Osteocyte (in vitro differentiated cells): ENCODE measurements around the gene CDH4. TPM values are rescaled to one million over a fixed set of nuclear protein-coding genes. Genes with fewer than 3 reads are reported as not detected.

ENCODE experiments used
- DNase-seq: peaks from one replicate; pipeline ENCODE4 v3.0.0; 2021; ENCODE audit warnings: mixed read lengths; ENCODE audit not compliant: unreplicated experiment; ENCODE audit errors: extremely low spot score
- H3K27ac Mint-ChIP-seq: one replicate; pipeline ENCODE4 v1.8.0; 2021; ENCODE audit warnings: mild to moderate bottlenecking, mixed read lengths; ENCODE audit not compliant: unreplicated experiment
- H3K27me3 Mint-ChIP-seq: one replicate; pipeline ENCODE4 v1.8.0; 2021; ENCODE audit warnings: mixed read lengths; ENCODE audit not compliant: unreplicated experiment
- H3K36me3 Mint-ChIP-seq: one replicate; pipeline ENCODE4 v1.8.0; 2021; ENCODE audit warnings: mixed read lengths; ENCODE audit not compliant: unreplicated experiment
- H3K4me1 Mint-ChIP-seq: one replicate; pipeline ENCODE4 v1.8.0; 2021; ENCODE audit warnings: mixed read lengths; ENCODE audit not compliant: unreplicated experiment
- H3K4me3 Mint-ChIP-seq: one replicate; pipeline ENCODE4 v1.8.0; 2021; ENCODE audit warnings: mild to moderate bottlenecking, moderate library complexity, mixed read lengths; ENCODE audit not compliant: unreplicated experiment
- H3K9me3 Mint-ChIP-seq: one replicate; pipeline ENCODE4 v1.8.0; 2021; ENCODE audit warnings: mixed read lengths; ENCODE audit not compliant: unreplicated experiment
- total RNA-seq: library from RNA; stranded (reverse); gene quantifications from 2 replicates; pipeline ENCODE4 v1.2.1, GENCODE V29; 2021
- TF ChIP-seq, protein P1 (sequence below): fragments of 200-600 bp; sonication (generic); IDR thresholded peaks from 2 replicates; pipeline ENCODE4 v1.5.0; 2021; ENCODE audit warnings: antibody characterized with exemption, mild to moderate bottlenecking, moderate library complexity

The CDH4 gene
- total RNA-seq, 1 donor from 2014 or later = 1.3 TPM

DNA sequence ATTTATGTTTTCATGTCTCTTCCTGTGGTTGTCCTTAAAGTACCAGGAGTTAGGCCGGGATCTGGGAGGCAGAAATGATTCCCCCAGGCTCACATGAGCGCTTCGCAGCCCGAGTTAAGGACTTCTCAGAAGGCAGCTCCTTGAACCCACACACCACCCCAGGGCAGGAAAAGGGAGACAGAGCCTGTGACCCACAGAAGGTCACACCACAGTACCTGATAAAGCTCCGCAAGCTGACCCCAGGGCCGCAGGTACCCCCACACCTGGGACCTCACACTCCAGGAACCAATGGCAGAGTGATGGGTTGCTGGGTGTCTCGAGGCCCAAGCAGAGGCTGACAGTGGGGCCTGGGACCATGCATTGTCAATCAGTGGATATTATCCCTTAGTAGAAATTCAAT is 207.6 kb downstream of the CDH4 start:
- H3K36me3 Mint-ChIP-seq = no peaks in the 10 kb centered on the region
- peak; percentile 71 for DNase-seq
- no peaks in the 10 kb centered on the region for H3K27me3 Mint-ChIP-seq
- H3K27ac Mint-ChIP-seq = no peak overlapping the region
- H3K4me1 Mint-ChIP-seq = no peaks in the 10 kb centered on the region
- no peak overlapping the region for H3K4me3 Mint-ChIP-seq
- H3K9me3 Mint-ChIP-seq = peaks cover 6% of the 10 kb centered on the region
- TF ChIP-seq, protein P1, sequence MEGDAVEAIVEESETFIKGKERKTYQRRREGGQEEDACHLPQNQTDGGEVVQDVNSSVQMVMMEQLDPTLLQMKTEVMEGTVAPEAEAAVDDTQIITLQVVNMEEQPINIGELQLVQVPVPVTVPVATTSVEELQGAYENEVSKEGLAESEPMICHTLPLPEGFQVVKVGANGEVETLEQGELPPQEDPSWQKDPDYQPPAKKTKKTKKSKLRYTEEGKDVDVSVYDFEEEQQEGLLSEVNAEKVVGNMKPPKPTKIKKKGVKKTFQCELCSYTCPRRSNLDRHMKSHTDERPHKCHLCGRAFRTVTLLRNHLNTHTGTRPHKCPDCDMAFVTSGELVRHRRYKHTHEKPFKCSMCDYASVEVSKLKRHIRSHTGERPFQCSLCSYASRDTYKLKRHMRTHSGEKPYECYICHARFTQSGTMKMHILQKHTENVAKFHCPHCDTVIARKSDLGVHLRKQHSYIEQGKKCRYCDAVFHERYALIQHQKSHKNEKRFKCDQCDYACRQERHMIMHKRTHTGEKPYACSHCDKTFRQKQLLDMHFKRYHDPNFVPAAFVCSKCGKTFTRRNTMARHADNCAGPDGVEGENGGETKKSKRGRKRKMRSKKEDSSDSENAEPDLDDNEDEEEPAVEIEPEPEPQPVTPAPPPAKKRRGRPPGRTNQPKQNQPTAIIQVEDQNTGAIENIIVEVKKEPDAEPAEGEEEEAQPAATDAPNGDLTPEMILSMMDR = no peak

DNA sequence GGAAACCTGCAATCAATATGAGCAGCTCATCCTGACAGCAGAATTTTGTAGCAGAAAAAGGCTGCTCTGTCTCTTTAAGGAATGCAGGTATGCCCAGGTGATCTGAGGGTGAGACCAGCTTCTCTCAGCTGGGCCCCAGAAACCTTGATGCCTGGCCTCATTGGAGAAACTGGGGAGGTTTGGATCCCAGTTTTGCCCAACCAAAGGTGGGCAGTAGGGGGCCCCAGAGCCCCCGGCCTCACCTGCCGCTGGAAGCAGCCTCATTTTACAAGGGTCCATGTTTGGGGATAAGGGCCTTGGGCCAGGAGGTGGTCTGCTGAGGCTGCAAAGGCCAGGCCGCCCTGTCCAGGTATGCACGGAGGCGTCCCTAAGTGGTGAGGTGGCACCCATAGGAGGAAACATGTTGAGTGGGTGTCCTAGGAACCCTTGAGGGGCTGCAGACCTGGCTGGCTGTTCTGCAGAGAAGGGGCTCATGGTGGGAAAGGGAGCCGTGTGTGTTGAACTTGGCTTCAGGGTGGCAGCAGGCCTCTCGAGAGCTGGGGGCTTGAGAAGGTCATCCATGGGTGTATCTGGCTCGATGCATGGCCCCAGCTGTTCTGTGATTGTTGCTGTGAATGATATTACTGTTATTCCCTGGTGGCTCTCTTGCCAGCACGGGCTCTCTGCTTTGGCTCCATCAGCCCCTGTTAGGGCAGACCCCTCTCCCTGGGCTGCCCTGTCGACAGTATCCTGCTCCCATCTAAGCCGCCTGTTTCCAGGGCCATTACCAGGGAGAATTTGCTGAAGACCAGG is 208.4 kb downstream of the CDH4 start:
- H3K4me3 Mint-ChIP-seq = no peak overlapping the region
- H3K9me3 Mint-ChIP-seq = peaks cover 6% of the 10 kb centered on the region
- no peaks in the 10 kb centered on the region for H3K36me3 Mint-ChIP-seq
- no peaks in the 10 kb centered on the region for H3K27me3 Mint-ChIP-seq
- H3K4me1 Mint-ChIP-seq = no peaks in the 10 kb centered on the region
- TF ChIP-seq, protein P1 = no peak
- no peak overlapping the region for H3K27ac Mint-ChIP-seq
- DNase-seq = peak; percentile 75

DNA sequence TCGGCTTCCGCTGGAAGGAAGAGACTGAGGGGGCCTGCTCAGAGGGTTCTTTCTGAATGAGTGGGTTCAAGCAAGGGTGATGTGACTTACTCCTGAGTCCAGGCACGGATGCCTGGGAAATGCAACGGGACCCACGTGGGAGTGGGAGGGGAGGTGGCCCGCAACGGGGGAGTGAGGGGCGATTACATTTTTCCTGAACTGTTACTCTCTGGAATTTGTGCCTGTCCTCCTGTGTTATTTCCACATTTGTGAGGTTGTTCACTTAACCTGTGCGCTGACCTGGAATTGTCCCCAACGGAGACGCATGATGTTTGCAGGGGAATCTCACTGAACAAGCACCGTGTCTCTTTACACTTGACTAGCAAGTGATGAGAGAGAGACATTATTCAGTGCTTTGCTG is 209.4 kb downstream of the CDH4 start:
- H3K27me3 Mint-ChIP-seq = no peaks in the 10 kb centered on the region
- no peak overlapping the region for H3K4me3 Mint-ChIP-seq

DNA sequence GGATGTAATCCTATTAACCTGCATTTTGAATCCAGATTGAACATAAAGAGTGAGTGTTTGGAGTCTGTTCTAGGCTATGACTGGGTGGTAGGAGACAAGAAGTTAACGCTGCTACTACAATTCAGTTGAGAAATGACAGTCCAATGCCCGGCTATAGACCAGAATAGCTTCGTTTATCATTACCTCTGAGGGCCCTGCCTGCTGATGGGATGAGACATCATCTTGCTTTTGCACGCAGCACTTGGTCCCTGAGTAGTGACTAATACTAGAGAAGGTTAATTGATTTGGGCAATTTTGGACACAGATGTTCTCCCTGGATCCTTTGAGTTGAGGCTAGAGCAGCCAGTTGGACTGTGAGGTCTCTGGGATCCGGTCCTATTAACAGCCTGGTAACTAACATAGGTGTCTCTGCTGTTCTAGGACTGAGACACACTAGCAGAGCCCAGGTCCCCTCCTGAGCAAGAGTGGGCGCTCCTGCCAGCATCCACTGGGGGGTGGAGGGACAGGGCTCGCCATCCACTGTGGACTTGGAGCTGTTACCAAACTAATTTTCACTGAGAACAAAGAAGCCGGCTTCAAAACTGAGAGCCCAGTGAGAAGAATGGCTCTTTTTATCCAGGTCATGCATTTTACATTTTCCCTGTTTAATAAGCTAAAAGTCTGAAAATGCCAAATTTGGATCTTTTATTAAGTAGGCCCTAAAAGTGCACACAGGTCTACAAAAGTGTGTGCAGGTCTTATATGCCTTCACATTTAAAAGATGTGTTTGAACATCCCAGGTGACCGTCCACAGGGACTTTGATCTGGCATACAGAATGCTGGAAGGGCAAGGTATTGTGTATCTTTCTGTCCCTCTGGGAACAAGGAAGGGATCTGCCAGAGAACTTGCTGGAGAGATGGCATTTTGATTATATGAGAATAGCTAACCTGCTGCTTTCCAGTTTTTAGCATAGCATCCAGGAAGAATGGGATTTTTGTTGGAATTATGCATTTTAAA is 212.5 kb downstream of the CDH4 start:
- H3K4me1 Mint-ChIP-seq = no peaks in the 10 kb centered on the region
- peak; percentile 59 for DNase-seq
- H3K4me3 Mint-ChIP-seq = no peak overlapping the region
- TF ChIP-seq, protein P1 = no peak
- no peak overlapping the region for H3K27ac Mint-ChIP-seq
- H3K36me3 Mint-ChIP-seq = no peaks in the 10 kb centered on the region
- peaks cover 7% of the 10 kb centered on the region for H3K9me3 Mint-ChIP-seq
- H3K27me3 Mint-ChIP-seq = peaks cover 5% of the 10 kb centered on the region

More for the DNA sequence above, 209.4 kb downstream of the CDH4 start:
- Mint-ChIP-seq H3K9me3 (peaks cover 4% of the 10 kb centered on the region), H3K36me3 (no peaks in the 10 kb centered on the region), H3K27ac (no peak overlapping the region), H3K4me1 (no peaks in the 10 kb centered on the region)
- TF ChIP-seq, protein P1 = no peak
- DNase-seq = peak; percentile 67

DNA sequence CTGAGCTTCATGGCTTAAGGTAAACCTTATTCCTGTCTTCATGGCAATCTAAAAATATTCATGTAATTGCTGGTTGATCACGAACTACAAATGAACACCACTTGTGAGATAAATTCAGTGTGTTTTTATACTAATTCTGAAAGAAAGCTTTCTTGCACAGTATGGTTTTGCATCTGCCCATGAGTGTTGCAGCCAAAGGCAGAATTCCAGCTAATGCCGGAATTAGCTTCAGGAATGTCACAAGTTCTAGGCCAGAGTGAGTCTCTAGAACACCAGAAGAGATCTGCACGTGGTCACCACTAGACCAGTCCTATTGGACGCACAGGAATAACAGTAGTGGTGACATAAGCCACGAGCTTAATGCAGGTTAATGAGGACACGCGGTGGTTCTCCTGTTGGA is 223.7 kb downstream of the CDH4 start:
- no peak overlapping the region for H3K27ac Mint-ChIP-seq
- TF ChIP-seq, protein P1 = no peak

More for the DNA sequence above, 223.7 kb downstream of the CDH4 start:
- no peak overlapping the region for H3K4me3 Mint-ChIP-seq
- no peak for DNase-seq
- no peaks in the 10 kb centered on the region for H3K4me1 Mint-ChIP-seq
- peaks cover 18% of the 10 kb centered on the region for H3K27me3 Mint-ChIP-seq
- no peaks in the 10 kb centered on the region for H3K36me3 Mint-ChIP-seq
- H3K9me3 Mint-ChIP-seq = peaks cover 6% of the 10 kb centered on the region
